HG02981 (cell line): Measurements from ENCODE around the gene CCDC9B.

Experiments
- ATAC-seq: cut with Tn5 transposase; IDR thresholded peaks from one replicate; pipeline ENCODE4 v1.9.1; 2021; ENCODE audit warnings: mild to moderate bottlenecking, moderate library complexity; ENCODE audit not compliant: unreplicated experiment

The CCDC9B gene

DNA sequence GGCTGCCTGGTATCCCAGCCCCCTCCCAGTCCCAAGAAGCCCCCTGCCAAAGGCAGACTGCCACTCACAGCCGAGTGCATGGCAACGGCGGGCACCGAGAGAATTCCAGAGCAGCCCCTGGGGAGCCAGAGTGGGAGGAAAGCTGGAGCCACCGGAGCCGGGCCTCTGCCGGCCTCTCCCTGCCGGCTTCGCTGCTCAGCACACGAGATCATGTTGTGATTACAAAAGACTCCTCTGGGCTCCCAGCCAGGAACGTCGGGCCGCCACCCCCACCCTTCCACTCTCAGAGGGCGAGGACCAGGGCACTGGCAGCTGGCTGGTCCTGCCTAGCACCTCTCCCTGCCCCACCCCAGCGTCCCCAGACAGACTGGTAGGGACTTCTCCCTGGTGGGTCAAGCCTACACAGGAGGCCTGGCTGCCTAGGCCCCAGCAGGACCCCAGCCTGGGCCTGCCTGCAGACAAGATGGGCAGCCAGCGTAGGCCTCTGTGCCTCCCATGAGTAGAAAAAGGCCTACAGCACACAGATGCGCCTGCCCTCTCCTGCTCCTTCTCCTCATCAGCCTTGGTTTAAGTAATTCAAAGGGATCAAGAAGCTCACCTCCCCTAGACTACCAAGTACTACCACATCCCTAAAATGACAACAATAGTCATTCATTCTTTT lies at the start of gene CCDC9B:
TSS of gene CCDC9B (minus strand) at position 200 of the 661 bp plus-strand sequence. CDS start at position 80, 120 bp downstream.
- no peak for ATAC-seq

DNA sequence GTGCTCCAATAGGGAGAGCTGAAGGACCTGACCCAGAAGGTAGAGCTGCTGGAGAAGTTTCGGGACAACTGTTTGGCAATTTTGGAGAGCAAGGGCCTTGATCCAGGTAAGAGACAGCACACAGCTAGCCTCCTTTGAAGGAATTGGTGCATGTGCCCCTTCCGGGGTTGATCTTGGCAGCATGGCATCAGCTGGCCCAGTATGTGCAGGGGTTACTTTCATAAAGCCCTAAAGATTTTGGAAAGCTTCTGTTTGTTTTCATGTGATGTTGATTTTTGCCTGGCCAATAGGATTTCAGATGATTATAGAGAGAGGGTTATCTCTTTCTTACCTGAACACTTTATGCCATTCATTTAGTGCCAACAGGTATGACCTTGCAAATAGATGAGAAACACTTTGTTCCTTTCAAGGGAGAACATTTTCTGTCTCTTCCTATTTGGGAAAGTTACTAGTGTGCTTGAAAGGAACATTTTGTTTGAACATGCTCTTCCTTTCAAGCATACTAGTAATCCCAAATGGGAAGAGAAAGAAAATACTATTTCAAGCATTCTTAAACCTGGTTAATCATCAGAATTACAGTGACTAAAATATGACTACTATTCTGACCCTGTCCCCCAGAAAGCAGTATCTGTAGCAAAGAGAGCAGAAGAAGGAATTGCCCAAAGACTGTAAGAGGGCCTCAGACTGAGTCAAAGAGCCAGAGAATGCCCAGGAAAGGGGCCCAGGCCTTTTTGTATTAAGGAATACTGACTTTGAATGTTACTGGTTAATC lies 49.3 kb upstream of the CCDC9B start:
- no peak for ATAC-seq

GRCh38 chr15:40388941-40389823 lies 48.4 kb upstream of the CCDC9B start:
- no peak for ATAC-seq

GRCh38 chr15:40386480-40386879 lies 45.7 kb upstream of the CCDC9B start:
- no peak for ATAC-seq

GRCh38 chr15:40382580-40383456 lies 42.1 kb upstream of the CCDC9B start, which contains the start of gene KNSTRN:
KNSTRN (plus strand) TSS chr15:40382721; CDS start chr15:40382836, 115 bp downstream.
- peak; percentile 96 for ATAC-seq

DNA sequence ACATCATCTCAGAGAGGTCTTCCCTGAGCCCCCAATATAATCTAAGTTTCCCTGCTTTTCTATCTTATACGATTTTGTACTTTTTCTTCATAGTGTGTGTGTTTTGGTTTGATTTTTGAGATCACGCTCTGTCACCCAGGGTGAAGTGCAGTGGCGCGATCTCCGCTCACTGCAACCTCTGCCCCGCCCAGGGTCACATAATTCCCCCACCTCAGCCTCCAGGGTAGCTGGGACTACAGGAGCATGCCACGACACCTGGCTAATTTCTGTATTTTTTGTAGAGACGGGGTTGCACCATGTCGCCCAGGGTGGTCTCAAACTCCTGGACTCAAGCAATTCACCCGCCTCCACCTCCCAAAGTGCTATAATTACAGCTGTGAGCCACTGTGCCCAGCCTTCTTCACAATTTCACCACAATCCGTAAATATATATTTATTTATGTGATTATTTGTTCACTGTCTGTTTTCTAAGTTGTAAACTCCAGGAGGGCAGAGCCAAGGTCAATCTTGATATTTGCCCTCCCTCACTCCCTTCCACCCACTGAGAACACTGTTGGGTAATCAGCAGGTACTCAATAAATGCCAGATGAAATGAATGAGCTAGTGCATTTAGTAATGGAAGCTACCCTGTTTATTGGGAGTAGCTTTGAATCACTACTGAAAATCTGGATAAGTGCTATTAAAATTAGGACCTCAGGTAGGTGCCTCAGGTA lies 41.2 kb upstream of the CCDC9B start:
- ATAC-seq = no peak

- no peak for ATAC-seq
Measured at GRCh38 chr15:40380636-40381035, 39.9 kb upstream of the CCDC9B start.

DNA sequence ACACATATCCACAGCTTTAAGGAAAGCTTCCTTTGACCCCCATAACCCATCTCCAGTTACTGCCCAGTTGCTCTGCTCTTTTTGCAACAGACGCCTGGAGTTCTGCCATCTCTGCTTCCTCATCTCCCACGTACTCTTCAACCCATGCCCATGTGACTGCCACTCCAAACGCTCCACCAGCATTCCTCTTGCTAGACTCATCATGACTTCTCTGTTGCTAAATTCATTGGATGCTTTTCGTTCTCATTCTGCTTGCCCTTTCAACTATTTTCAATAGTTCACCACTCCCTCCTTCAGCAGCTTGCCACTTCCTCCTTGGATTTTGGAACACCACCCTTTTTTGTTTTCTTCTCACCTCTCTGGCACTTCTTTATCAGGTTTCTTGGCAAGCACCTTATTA lies 39.1 kb upstream of the CCDC9B start:
- no peak for ATAC-seq

- no peak for ATAC-seq
Measured at GRCh38 chr15:40379374-40379773, 38.6 kb upstream of the CCDC9B start.

DNA sequence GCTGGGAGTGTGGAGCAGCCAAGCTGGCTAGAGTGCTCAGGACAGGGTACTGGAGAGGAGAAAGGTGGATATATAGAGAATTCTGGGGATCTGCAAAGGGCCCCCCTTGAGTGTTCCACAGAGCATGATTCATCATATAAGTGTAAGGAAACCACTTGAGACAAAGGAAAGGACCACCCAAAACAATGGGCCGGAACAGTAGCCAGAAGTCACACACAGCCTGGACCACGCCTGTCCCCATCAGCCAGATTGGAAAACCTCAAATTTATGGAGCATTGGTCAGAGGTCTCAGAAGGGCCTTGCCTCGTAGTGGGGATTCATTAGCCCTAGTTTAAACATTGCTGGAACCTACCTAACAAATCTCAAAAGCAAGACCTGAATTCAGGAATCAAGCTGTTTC lies 36.9 kb upstream of the CCDC9B start:
- no peak for ATAC-seq

- no peak for ATAC-seq
Measured at GRCh38 chr15:40372981-40373380, 32.2 kb upstream of the CCDC9B start.

GRCh38 chr15:40369971-40370370 lies 29.2 kb upstream of the CCDC9B start:
- ATAC-seq = no peak

DNA sequence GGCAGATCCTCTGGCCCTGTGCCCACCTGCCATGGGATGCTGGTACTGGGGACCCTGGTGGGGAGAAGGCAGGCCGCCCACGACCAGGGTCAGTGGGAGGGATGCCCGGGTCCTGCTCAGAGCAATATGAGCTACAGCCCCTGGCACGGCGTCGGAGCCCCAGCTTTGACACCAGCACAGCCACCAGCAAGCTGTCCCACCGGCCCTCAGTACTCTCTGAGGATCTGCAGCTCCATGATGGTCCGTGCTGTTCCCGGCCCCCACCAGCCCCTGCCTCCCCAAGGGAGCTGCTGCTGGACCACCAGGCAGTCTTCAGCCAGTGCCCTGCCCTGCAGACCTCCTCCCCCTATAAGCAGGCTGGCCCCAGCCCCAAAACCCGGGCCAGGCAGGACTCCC lies 28.7 kb upstream of the CCDC9B start:
- ATAC-seq = no peak

DNA sequence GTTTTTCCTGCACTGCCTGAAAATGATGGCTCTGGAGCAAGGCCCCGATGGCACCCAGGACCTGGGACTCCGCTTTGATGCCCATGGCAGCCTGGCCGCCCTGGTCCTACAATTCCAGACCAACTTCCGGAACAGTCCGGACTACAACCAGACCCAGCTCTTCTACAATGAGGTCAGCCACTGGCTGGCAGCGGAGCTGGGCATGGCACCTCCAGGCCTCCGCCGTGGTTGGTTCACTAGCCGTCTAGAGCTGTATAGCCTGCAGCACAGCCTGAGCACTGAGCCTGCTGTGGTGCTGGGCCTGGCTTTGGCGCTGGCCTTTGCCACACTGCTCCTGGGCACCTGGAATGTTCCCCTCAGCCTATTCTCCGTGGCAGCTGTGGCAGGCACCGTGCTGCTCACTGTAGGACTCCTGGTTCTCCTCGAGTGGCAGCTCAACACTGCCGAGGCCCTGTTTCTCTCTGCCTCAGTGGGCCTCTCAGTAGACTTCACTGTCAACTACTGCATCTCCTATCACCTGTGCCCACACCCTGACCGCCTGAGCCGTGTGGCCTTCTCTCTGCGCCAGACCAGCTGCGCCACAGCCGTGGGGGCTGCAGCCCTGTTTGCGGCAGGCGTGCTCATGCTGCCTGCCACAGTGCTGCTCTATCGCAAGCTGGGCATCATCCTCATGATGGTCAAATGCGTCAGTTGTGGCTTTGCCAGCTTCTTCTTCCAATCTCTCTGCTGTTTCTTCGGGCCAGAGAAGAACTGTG lies 28.2 kb upstream of the CCDC9B start:
- ATAC-seq = no peak

DNA sequence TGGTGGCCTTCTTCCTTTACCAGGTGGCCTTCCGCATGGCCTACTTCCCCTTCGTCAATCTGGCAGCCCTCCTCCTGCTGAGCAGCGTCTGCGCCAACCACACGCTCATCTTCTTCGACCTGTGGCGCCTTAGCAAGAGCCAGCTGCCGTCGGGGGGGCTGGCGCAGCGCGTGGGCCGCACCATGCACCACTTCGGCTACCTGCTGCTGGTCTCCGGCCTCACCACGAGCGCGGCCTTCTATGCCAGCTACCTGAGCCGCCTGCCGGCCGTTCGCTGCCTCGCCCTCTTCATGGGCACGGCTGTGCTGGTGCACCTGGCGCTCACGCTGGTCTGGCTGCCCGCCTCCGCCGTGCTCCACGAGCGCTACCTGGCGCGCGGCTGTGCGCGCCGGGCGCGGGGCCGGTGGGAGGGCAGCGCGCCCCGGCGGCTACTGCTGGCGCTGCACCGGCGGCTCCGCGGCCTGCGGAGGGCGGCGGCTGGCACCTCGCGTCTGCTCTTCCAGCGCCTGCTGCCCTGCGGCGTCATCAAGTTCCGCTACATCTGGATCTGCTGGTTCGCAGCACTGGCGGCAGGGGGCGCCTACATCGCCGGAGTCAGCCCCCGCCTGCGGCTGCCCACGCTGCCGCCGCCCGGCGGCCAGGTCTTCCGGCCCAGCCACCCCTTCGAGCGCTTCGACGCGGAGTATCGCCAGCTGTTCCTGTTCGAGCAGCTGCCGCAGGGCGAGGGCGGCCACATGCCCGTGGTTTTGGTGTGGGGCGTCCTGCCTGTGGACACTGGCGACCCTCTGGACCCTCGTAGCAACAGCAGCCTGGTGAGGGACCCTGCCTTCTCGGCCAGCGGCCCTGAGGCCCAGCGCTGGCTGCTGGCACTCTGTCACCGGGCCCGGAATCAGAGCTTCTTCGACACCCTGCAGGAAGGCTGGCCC lies 27.2 kb upstream of the CCDC9B start:
- peak; percentile 89 for ATAC-seq

- no peak for ATAC-seq
Measured at GRCh38 chr15:40367371-40367685, 26.6 kb upstream of the CCDC9B start.

DNA sequence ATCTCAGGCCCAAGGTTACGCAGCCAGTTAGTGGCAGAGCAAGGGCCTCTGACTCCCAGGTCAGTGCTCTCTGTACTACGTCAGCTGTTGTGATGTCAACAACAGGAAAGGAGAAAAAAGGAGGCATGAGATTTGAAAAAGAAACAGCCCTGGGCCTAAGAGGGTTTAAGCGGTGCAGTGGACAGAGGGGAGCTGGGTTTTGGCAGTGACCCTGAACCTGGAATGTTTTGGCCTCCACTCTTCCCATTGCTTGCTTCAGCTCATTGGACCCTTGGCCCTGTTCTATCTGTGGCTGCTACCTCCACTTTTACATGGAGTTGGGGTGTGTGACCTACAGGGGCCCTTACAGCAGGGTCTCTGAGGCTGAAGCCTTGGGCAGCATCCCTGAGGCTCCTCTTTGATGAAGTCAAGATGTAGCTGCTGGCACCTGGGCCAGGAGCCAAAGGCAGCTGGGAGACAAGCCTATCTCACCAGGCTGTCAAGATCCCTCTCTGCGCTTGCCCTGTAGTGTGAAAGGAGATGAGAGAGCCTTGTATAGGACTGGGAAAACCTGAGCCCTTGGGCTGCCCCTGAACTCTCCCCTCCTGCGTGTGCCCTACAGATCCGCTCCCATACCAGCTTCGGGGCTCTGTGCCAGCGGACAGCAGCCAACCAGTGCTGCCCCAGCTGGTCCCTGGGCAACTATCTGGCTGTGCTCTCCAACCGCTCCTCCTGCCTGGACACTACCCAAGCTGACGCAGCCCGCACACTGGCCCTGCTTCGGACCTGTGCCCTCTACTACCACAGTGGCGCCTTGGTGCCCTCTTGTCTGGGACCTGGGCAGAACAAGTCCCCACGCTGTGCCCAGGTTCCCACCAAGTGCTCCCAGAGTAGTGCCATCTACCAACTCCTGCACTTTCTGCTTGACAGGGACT lies 26.0 kb upstream of the CCDC9B start:
- ATAC-seq = no peak
